ENCODE data around the gene CALD1.

GRCh38 chr7:134744569-134744968 is 34.9 kb upstream of the CALD1 start:
- TF ChIP-seq CTCF (tag by site-specific recombination; IDR thresholded peaks at IDR 0.05) (no peak), ZNF658 (tag by site-specific recombination; IDR thresholded peaks at IDR 0.05) (no peak), ZBTB8A (tag by site-specific recombination; IDR thresholded peaks at IDR 0.05) (no peak), KLF16 (tag by site-specific recombination; IDR thresholded peaks at IDR 0.05) (no peak)

All from HEK293 (cell line).